G401 (cell line): ENCODE data around the gene ZNF488. TPM values are rescaled to one million over a fixed set of nuclear protein-coding genes. Genes with fewer than 3 reads are reported as not detected.
"Not testable (repeated sequence)": the region's sequence is repeated elsewhere in the genome, so short reads cannot be mapped to it uniquely, and the experiment has no call there.

Experiments used
- DNase-seq: peaks from one replicate; pipeline ENCODE4 v3.0.0-alpha.2; 2015; ENCODE audit warnings: low spot score
- in situ Hi-C: cut with HindIII; loops from 2 replicates; pipeline ENCODE4 v1.10.0; 2016; ENCODE audit warnings: low sequenced_read_pairs, mixed read lengths
- total RNA-seq: library from RNA; depleted of rRNA; stranded (reverse); fragments of >200 nt; shearing (Covaris generic); gene quantifications from 2 replicates; pipeline ENCODE4 v1.2.3, GENCODE V29; 2014

The ZNF488 gene
- total RNA-seq, 1 experiment from 2014 or later: not detected

DNA sequence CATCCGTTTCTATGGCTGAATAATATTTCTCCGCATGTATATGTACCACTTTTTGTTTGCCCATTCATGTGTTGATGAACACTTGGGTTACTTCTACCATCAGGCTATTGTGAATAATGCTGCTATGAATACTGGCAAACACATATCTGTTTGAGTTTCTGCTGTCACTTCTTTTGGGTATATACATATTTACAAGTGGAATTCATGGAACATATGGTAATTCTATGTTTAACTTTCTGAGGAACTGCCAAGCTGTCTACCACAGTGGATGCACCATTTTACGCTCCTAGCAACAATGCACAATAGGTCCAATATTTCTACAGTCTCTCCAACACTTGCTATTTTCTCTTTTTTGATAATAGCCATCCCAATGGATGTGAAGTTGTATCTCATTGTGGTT, 5.5 kb upstream of the ZNF488 start:
- no peak for DNase-seq
- in situ Hi-C loops: no loop called here

DNA sequence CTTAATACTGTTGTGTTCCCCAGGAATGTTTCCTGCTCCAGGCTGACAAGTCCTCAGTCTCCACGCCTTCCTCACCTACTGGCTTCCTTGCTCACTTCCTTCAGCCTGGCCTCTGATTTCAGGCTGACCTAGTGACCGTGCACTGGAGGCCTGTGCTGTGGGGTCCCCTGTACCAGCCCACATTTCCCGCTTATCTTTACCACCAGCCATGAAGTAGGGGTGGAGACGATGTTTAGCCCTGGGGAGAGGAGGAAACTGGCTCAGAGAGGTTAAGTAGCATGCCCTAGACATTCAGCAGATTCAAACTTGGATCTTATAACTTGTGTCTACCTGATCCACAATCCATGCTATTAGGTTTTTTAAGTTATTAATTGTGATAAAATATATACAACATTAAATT, 4.8 kb upstream of the ZNF488 start:
- no peak for DNase-seq
- in situ Hi-C loops: no loop called here

DNA sequence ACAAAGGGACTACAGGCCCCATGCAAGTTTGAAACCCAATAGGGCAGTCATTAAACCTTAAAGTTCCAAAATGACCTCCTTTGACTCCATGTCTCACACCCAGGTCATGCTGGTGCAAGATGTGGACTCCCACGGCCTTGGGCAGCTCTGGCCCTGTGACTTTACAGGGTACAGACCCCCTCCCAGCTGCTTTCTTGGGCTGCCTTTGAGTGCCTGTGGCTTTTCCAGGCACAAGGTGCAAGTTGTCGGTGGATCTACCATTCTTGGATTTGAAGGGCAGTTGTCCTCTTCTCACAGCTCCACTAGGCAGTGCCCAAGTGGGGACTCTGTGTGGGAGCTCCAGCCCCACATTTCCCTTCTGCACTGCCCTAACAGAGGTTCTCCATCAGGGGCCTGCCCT, 2.0 kb upstream of the ZNF488 start:
- in situ Hi-C loops, DNase-seq: not testable (repeated sequence)

DNA sequence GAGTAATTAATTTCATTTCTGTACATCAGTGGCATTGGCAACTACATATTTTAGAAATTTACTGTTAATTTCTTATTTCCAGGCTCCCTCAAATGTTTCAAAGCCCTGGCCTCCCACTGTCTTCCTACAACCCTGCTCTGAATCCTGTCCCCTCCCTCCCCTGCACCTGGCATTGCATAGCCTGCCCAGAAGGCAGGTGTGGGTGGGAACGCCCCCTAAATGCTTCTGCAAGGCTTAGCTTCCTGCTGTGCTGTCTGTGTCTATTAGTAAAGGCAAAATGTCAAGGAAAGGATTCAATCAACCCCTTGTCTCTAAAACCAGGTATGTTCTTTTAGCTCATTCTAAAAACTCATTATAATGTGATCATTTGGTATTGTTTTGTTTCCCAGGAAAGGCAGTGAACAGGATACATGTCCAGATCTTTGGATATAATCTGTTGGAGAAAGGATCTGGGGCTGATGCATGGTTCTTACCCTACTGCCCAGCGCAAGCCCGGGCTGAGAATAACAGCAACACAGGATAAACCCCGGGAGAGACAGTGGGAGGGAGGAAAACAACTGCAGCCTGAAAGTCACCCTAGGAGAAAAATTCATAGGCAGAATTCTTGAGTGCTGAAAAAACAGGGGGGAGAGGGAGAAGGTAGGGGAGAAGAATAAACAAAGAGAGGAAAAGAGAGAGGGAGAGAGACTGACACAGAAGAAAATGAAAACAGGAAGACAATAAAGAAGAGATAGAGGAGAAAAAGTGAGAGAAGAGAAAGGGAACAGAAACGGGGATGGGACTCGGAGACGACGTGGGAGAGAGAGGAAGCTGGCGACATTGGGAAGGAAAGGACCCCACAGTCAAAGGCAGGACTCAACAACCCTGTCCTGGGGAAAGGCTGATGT, 589 bp downstream of the ZNF488 start:
- DNase-seq: peak; percentile 46
- in situ Hi-C loops: no loop called here

DNA sequence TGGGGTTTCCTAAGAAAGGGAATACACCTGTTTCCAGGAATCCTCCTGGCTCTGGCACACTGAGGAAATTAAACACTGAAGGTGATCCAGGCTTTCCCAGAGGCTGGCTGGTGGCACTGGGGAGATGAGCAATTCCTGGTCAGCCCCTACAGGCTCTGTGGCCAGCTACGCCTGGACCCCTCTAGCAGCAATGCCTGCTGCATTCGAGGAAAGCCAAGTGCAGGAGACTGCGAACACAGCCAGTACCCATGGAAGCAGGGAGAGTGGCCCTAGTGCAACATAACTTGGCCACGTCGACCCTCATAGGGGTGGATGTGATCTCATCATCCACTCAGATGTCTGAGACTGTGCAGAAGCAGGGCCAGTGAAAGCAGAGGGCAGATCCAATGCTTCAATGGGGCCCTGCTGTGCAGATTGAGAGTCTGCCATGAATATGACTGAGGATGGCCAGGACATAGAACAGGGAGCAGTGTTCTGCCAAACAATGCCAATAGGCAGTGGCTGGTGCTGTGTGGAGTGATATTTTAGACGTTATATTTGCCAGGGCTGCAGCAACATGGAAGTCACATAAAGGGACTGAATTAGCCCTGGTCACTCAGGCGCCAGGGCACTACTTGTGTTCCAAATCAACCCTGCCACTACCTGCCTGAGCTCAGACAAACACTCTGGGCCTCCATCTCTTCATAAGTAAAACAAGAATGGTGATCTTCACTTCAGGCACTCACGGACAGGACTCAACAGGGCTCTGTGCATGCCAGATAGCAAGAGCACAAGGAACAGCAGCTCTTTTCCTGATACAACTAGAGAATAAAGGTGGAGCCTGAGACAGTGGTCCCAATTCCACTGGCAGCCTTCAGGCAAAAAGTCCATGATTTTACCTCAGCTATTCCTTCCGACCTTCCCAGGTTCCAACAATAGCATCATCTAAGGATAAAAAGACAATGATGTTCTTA, 2.4 kb downstream of the ZNF488 start:
- in situ Hi-C loops: no loop called here
- peak; percentile 86 for DNase-seq

DNA sequence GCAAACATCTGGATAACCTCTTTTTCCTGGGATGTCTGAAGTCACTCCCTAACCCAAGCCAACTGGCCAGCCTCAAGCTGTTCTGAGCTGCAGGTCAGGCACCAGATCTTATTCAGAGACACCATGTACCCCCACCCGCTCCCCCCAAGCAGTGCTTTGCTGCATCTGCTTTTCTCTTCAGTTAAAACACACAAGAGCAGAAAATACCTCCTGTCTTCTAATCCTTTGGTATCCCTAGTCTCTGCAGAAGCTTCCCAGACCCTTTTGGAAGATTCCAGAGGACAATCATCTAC, 3.0 kb downstream of the ZNF488 start:
- in situ Hi-C loops: no loop called here
- DNase-seq: no peak

DNA sequence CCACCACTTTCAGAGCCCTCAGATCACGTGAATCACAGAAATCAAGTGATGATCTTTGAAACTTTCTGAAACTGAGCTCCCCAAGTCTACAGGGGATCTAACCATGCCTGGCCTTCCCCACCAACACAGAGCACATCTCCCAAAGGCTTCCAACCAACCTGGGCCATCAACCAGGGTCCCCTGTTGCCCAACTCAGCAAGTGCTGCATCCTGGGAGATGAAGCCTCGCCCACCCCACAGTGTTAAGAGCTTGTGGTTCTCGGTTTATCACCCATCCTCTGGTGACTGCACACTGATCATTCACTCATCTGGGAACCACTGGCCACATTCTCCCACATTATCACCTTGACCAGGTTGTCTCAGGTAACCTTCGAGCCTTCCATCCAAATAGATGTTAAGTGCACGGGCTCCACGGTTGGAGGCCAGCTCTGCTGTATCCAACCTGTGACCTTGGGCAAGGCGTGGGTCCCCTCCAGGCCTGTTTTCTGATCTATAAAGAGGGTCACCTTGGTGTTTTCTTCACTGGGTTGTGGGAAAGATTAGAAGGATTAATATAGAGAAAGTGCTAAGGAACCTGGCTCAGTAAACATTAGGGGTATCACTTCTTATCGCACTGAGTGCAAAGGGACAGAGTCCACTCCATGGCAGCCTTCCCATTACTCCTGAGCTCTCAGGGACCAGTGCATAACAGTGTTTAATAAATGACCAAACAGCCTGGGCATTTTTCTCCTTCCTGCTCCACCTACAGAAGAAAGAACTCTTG, 3.6 kb downstream of the ZNF488 start:
- in situ Hi-C loops: no loop called here
- no peak for DNase-seq

DNA sequence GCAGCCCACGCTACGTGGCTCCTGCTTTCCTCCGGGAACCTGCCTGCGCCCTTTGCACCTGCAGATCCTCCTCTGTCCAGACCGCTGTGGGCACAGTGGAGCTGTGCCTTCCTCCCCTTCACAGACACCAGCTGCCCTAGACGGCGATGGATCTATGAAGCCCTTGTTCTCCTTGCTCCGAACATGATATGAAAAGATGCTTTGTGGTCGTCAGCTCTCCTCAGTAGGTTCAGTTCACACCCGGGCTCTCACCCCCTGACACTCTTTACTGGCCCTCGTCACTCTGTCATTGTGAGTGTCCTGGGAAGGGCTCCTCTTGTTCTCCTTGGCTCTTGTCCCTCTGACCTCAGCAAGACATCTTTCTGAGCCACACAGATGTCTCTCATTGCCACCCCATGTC, 4.2 kb downstream of the ZNF488 start:
- in situ Hi-C loops: no loop called here
- DNase-seq: no peak

DNA sequence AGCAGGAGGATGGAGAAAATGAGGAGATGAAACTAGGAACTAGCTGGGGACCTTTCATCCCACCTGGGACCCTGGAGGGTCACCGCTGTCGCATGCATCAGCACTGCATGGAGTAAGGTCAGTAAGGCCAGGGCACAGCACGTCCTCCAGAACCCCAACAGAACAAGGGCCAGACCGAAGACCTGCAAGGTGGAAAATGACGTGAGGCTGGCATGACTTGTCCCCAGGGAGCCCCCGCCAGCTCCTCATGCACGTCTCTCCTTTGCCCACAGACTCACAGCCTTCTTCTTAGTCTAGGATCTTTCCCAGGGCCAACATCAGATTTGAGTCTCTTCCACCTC, 4.7 kb downstream of the ZNF488 start:
- in situ Hi-C loops: no loop called here
- DNase-seq: no peak

DNA sequence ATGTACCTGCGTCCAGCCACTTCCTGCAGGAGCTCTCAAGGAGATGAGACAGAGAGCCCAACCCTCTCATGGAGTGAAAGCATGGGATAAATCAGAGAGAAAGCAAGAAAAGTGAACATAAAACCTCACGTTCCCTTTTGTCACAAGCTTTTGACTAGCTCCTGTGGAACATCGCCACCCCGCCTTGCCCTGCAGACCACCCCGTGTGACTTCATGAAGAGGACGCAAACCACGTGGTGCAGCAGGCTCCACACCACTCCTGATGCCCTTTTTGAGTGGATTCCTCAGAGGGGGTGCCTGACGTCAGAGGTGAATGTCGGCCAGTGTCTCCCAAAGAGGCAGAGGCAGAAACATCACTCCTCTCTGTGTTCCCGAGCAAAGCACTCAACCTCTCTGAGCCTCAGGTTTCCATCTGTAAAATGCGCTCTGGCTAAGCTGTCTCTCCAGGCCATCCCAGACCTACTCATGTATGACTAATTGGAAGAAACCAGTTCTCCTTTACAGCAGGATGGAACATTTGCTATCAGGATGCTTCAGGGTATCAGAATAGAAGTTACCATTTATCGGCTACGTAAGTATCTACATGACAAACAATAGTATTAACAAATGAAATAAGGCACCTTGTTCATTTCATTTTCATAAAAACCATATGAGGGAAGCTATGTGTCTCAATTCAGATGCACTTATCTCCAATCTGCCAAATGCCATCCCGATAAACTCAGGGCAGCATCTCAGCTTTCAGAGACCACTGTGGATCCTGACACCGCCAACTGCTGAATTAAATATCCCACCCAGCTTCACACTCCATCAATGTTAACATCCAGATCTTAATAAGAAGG, 5.3 kb downstream of the ZNF488 start:
- DNase-seq: no peak
- in situ Hi-C loops: no loop called here

DNA sequence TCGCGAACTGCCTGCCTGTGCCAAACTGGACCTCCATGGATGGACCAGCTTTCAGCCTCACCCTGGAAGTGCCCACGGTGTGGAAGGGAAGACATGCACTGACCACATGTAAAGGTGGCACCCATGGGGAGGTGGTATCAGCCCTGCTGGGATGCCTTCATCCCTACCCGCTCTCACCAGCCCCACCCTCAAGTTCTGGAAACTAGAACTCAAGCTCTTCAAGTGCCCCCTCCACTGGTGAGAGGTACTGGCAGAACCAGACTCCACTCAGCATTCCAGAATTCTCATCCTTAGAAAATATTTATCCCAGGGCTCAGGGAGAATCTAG, 5.9 kb downstream of the ZNF488 start:
- in situ Hi-C loops: no loop called here
- DNase-seq: no peak

DNA sequence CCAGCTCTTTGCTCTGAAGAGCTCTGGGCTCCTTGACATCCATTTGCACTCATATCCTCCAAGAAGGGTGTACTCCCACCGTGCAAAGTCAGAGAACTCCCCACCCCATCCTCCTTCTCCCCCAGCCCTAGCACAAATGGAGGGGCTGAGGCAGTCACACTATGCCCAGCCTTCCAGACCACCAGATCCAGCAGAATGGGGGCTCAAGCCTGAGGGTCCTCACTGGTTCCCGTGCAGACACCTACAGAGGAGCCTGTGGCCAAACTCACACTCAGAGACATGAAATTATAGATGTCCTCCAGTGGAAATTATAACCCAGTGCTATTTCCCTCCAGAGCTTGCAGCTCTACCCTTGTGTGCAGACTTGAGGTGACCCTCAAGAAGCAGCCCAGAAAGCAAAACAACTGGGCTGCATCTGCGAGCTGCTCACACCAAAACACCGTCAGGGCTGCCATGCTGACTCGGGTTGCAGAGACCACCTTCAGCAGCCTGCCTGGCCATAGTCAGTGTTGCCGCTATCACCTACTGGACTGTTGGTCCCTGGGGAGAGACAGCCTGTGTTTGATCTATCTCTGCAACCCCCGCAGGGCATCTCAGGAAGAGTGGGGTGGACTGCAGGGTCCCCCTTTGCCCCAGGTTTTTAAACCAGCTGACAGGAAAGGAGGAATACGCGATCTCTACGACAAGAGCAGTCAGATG, 7.4 kb downstream of the ZNF488 start:
- no peak for DNase-seq
- in situ Hi-C loops: no loop called here

DNA sequence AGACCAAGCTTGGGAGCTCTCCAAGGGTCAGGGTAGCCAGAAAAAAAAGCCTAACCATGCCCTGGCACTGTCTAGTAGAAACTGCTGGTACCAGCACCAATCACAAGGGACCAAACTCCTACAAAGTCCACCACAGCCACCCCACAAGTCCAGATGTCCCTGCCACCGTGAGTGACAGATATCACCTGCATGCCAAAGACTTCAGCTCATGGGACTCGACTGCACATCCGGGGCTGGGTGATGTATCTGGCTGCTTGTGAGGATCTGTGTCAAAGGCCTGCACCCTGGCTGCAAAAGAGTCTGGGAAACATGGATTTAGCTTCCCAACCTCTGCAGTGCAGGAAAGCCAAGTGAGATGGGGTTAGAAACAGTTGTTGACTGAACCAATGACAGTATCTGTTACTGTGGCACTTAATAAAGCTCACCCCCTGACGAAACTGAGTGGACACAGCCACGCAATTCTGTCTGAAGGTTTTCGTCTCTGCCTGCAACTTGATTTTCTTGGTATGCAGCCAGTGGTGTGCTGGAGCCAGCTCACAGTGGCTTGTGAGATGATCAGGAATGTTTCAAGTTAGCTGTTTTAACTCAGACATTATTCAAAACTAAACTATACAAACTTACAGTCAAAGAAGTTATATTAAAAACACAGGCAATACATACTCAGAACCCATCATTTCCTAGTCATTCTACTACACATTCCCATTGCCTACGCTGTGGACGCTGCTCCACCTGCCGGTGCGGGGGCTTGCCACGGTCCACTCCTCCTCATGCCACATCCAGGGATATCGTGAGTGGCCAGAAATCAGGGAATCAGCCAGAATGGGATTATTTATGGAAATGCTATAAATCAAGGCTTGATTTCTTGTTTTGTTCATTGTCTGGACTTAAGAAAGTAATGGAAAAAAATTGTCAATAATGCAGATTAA, 9.2 kb downstream of the ZNF488 start:
- no peak for DNase-seq
- in situ Hi-C loops: no loop called here

DNA sequence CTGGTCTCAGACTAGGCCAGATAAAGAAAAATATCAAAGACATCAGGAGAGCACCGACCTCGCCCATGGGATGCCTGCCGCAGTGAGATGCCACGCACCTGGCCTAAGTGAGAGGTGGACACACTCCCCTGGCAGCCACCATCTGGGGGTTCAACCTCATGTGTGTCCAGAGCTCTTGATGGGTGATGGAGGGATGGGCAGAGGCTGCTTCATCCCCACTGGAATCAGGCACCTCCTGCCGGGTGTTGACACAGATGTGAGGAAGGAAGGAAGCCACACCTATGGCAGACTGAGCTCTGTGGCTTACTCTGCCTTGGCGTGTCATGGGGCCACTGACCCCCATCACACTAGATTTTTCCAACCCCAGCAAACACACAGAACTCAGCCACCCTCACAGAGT, 11.4 kb downstream of the ZNF488 start:
- DNase-seq: no peak
- in situ Hi-C loops: no loop called here

DNA sequence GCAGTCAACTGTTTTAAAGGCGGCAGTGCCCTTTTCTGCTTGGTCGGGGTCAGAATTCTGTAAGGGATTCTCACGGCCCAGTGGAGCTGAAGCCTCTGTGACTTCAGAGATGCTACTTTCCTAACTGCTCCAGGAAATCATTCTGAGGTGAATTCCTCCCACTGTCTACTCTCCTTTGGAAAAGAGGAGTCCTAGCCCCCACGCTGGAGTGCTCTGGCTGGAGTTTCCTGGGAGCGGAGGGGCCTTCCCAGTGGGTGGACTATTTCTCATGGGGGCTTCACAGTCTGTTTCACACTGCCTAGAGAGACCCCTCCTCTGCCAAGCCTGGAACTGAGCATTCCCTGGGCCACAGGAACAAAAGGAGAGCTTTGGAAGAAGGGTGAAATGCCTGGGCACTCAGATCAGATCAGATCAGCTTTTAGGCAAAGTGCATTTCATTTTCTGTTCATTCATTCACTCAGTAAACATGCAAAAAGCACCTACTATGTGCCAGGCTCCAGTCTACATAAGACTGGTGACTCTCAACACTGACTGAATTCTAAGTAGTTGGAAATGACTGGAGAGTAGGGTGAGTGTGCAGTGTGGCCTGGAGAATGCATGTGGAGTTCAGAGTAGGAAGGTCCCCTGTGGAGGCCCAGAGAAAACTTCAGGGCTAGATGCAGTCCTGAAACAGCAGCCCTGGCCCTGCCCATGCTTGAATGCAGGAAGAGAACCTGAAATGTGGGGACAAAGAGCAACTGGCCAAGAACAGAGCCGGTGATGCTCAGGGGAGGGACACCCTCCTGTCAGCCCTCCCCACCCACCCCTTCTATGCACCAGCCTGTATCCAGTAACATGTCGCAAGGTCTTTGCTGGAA, 12.2 kb downstream of the ZNF488 start:
- no peak for DNase-seq
- in situ Hi-C loops: no loop called here

DNA sequence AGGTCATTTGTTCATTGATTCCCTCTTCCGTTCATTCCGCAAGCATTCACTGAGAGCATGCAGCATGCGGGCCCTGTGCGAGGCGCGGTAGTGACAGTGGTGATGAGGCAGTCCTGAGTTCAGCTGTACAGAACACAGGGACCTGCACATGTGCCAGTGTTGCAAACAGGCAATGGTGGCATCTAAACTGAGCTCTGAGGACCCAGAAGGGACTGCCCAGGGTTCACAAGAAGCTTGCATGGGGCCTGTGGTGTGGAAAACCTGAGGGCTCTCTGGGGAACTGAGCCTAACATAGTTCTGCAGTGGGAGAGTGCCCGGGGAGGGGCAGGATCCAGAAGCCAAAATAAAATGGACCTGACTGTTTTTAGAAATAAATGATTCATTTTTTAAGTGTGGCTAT, 13.2 kb downstream of the ZNF488 start:
- no peak for DNase-seq
- in situ Hi-C loops: no loop called here
